Effector CD4-positive, alpha-beta T cell (primary cell): Measurements from ENCODE around the gene CRTAC1.
"Not testable (repeated sequence)": the region's sequence is repeated elsewhere in the genome, so short reads cannot be mapped to it uniquely, and the experiment has no call there.

Experiments
- DNase-seq: peaks from one replicate; pipeline ENCODE4 v3.0.0-alpha.2; 2020

The CRTAC1 gene

DNA sequence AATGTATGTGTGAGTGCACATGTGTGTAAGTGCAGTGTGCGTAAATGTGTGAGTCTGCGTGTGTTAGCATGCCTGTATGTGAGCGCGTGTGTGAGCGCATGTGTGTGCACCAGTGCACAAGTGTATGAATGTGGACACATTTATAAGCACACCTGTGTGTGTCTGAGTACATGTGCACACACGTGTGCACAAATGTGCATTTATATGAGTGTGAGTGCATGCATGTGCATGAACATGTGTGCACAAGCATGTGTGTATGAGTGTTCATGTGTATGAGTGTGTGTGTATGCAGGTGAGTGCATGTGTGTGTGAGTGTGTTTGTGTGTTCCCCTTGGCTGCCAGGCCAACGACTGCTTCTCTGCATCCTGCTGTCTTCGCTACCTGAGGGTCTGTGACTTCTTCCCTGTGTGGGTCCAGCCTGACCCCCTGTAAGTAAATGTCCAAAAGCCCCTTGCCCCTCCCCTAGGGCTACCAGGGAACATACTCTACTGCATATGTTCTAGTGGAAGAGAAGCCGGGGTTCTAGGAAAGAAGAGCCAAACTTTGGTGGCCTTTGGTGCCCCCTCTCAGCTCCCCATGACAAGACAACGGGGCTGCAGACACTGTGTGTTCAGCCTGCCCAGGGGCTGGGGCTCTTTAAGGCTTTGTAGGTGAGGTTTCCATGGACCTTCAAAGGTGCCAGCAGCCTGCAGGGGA lies 163.7 kb downstream of the CRTAC1 start:
- no peak for DNase-seq

DNA sequence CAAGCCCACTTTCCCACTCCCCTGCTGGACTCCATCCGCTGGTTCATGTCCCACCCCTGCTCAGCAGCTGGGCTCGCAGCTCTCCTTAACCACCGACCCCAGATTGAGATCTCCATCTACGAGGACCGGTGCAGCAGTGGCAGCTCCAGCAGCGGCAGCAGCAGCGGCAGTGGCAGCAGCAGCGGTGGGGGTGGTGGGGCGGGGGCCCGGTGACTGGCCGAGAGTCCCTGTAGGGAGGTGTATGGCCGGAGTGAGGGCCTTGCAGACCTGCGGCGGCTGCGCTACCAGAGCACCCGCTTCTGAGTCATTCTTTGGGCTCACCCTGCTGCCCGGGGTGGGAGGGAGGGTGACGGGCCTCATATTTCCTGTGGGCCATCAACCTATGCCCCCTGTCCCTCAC lies 164.9 kb downstream of the CRTAC1 start:
- no peak for DNase-seq

GRCh38 chr10:97863808-97864207 lies 166.6 kb downstream of the CRTAC1 start:
- DNase-seq = no peak

- no peak for DNase-seq
These were observed 168.5 kb downstream of the CRTAC1 start for GRCh38 chr10:97861924-97862323.

DNA sequence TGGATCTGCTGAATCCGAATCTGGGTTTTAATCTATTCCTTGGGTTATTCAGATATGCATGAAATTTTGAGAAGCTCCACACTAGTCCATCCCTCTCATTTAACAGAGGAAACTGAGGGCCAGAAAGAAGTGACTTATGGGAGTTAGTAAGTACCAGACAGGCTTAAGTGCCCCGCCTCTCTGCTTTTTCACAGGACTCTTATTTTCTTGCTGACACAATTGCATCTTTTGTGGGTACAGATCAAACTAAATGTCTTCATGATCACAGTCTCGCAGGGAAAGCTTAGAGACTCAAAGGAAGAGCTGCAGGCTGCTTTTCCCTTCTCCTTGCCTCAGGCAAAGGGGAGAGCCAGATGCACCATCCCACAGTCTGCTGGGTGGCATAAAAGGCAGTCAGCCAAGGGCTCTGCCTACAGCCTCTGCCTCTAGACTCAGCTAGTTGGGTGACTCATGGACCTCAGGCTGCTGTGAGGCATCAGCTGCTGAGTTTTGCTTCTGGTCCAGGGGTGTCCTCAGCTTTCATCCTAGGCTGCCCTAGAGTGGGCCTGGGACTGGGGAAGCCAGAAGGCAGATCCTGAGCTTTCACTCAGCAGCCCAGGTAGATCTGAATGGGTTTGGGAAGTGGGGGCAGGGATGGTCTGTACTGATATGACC lies 169.2 kb downstream of the CRTAC1 start:
- no peak for DNase-seq

DNA sequence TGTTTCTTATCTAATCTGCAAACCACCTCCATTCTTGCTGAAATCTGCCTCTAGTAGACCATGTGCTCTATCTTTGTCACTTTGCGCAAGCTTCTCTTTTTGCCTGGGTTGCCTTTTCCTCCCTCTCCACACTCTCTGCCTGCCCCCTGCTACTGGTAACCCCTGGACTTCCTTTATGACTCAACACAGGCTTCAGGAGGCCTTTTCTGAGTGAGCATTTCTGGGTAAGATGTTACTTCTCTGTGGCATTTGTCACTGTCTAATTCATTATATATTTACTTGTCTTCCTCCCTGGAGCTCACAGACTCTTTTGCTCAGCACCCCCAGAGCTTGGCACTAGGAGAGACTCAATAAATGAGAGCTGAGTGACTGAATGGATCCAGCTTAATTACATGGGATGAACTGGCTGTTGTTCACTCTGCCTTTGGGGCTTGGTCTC lies 172.4 kb downstream of the CRTAC1 start:
- no peak for DNase-seq

GRCh38 chr10:97854743-97855142 lies 175.7 kb downstream of the CRTAC1 start:
- no peak for DNase-seq

- no peak for DNase-seq
These were observed 177.5 kb downstream of the CRTAC1 start for GRCh38 chr10:97852840-97853405.

DNA sequence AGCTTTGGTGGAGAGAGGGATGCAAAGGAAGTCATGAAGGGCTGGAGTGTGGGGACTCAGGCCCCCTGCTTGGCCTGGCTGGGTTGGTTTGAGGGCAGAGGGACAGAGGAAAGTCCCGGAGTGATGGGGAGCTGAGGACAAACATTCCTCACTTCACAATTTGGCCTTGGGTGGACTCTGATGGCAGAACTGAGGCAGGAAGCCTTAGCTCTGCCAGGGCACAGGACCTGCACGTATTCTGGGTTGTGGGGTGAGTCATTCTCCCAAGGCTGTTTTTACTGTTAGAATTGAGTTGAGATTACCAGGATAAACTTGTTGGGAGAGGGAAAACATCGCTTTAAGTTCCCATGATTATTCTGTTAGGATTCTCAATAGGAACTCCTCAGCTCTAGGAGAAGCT lies 178.1 kb downstream of the CRTAC1 start:
- no peak for DNase-seq

- peak; percentile 29 for DNase-seq
These were observed 178.9 kb downstream of the CRTAC1 start for GRCh38 chr10:97851341-97852001.

DNA sequence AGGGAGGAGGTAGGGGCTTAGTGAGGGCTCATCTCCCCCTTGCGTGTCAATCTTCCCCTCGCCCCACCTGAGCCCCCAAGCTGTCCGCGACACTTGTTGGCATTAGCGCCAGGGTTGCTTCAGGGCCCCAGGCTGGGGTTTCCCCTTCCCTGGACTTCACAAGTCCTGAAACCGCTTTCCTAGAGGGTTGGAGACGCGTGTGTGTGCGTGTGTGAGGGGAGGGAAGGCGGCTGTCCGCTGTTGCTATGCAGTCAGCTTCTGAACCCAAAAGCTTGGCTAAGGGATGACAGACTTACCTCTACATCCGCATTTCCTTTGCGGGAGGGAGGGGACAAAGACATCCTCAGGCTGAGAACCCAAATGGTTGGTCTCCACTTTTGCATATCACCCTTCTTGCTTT lies 180.0 kb downstream of the CRTAC1 start:
- no peak for DNase-seq

- peak; percentile 49 for DNase-seq
These were observed 180.6 kb downstream of the CRTAC1 start, which contains the start of gene GOLGA7B for GRCh38 chr10:97849687-97850402. GOLGA7B (plus strand) TSS chr10:97849843; CDS start chr10:97850304, 461 bp downstream.

GRCh38 chr10:97849103-97849686 lies 181.2 kb downstream of the CRTAC1 start:
- no peak for DNase-seq

- no peak for DNase-seq
These were observed 185.7 kb downstream of the CRTAC1 start for GRCh38 chr10:97844678-97845077.

GRCh38 chr10:97843972-97844371 lies 186.4 kb downstream of the CRTAC1 start:
- not testable (repeated sequence) for DNase-seq

- DNase-seq = no peak
These were observed 187.1 kb downstream of the CRTAC1 start for GRCh38 chr10:97843281-97843671.

GRCh38 chr10:97842656-97843280 lies 187.7 kb downstream of the CRTAC1 start:
- no peak for DNase-seq

DNA sequence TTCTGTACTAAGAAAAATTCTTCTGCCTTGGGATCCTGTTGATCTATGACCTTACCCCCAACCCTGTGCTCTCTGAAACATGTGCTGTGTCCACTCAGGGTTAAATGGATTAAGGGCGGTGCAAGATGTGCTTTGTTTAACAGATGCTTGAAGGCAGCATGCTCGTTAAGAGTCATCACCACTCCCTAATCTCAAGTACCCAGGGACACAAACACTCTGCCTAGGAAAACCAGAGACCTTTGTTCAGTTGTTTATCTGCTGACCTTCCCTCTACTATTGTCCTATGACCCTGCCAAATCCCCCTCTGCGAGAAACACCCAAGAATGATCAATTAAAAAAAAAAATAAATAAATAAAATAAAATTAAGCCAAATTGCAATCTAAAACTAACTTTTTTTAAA lies 188.3 kb downstream of the CRTAC1 start:
- not testable (repeated sequence) for DNase-seq

GRCh38 chr10:97841166-97841565 lies 189.3 kb downstream of the CRTAC1 start:
- not testable (repeated sequence) for DNase-seq

GRCh38 chr10:97838091-97838490 lies 192.3 kb downstream of the CRTAC1 start:
- no peak for DNase-seq

GRCh38 chr10:97836446-97836845 lies 194.0 kb downstream of the CRTAC1 start:
- DNase-seq = no peak

DNA sequence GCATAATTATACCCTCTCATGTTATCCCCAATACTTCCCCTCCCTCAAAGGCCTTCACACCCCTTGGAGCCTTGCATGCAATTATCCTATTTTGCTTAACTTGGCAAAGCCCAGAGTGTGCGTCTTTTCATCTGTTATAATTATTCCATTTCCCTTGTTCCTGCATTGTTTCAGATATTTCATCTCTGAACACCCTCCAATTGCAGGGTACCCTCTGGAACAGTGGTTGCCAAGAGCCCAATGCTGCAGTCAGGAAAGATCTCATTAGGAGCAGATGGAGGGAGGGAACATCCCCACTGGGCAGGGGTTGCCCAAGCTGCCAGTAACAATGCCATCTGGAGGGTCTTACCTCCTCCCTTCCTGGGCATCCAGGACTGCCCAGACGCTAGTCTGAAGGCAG lies 199.2 kb downstream of the CRTAC1 start:
- DNase-seq = no peak
